GM21381 (cell line): ENCODE results near the gene SELENOW.

ENCODE experiments used
- ATAC-seq: cut with Tn5 transposase; IDR thresholded peaks from one replicate; pipeline ENCODE4 v1.9.1; 2021; ENCODE audit warnings: mild to moderate bottlenecking, moderate library complexity; ENCODE audit not compliant: unreplicated experiment

SELENOW gene

DNA sequence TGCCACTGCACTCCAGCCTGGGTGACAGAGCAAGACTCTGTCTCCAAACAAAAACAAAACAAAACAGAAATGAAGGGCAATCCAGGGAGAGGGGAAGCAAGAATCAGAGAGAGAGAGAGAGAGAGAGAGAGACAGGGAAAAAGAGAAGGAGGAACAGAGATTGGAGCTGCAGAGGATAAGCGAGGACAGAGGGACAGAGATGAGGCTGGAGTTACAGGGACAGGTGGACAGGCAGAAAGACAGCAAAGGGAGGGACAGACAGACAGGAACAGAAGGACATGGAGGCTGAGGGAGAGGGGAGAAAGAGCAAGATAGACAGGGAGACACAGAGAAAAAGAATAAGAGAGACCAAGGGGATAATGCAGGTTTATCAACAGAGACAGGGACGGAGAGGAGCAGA, 41.9 kb downstream of the SELENOW start:
- no peak for ATAC-seq

DNA sequence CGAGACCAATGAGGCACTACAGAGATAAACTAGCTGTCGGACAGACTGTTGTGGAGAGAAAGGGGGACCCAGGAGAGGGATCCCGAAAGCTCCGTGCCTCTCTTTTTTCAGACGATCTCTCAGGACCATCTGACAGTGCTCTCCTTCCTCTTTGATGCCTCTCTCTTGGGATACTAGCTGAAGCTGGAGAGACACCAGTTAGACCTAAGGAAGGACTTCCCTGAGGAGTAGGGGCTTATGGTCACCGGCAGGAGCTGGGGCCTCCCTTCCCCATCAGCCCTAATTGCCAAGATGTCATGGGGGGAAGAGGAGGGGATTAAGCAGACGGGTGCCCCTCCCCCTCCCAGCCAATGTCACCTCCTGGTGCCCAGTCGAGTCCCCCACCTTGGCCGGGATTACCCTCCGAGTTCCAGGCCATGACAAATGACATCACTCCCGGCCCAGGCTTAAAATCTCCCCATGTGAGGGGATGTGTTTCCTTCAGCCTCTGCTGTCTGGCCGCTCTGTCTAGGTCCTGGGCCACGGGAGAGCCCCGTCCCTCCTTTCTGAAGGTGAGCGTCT, 43.0 kb downstream of the SELENOW start, which contains the start of gene CRX:
CRX (plus strand) TSS at position 478 of the 561 bp plus-strand sequence. CDS start 12,507 bp downstream, outside the sequence.
- ATAC-seq: no peak

DNA sequence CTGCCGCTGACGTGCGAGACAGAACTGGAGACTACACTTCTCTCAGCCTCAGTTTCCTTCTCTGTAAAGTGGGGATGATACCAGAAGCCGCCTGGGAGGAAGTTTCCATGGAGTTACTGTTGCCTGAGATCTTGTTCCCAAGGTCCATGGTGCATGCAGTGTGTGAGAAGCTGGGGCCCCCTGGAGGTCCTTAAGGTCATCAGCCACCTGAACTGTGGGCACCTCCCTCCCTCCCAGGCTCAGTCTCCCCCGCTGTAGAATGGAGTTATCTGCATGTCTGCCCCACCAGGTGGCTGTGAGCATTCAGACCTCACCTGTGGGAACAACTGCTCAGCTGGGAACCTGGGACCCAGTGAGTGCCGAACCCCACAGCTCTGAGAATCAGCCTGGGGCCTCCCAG, 45.9 kb downstream of the SELENOW start:
- no peak for ATAC-seq

DNA sequence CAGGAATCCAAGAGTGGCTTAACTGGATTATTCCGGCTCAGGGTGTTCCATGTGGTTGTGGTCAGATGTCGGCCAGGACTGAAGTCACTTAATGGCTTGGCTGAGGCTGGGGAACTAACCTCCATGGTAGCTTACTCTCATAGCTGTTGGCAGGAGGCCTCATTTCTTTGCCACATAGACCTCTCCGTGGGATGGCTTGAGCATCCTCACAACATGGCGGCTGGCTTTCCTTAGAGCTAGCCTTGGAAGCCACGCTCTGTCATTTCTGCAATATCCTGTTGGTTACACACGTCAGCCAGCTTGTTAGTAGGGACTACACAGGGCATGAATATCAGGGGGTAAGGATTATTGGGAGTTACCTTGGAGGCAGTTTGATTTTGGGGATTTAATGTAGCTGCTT, 48.3 kb downstream of the SELENOW start:
- ATAC-seq: no peak

DNA sequence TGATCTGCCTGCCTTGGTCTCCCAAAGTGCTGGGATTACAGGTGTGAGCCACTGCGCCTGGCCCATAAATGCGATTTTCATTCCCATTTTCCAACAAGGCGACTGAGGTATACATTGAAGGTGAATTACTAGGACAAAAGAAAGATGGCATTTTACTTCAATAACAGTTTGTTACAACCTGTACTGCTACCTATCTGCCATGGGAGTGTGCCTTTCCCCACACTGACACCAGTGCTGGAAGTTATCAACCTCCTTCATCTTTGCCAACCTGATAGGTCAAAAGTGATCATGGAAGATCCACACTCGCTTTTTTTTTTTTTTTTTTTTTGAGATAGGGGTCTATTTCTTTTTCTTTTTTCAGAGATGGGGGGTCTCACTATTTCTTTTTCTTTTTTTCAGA, 54.2 kb downstream of the SELENOW start:
- no peak for ATAC-seq
